Measurements from ENCODE around the gene RPGRIP1L. TPM values are rescaled to one million over a fixed set of nuclear protein-coding genes. Genes with fewer than 3 reads are reported as not detected.

RPGRIP1L gene
- total and polyA plus RNA-seq, 9 of the 15 experiments (the other 6 are each of a cell fraction or from before 2014, with no cell fraction given) = 3.2 to 7.7 (median 5.8) TPM

DNA sequence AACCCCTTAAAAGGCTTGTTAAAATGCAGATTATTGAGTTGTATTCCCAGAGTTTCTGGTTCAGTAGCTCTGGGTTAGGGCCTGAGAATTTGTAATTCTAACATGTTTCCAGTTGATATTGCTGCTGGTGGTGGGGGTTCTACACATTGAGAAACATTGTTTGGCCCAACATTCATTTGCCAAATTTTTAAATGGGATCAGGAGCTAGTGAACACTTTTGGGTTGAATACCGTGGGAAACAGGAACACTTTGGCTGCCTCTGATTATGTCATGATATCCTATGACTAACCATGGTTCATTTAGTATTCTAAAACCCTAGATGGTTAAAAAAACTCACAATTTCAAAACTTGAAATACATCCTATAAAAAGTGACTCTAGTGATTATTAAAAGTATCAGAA lies 89.3 kb downstream of the RPGRIP1L start:
- intact Hi-C loops (cut with micrococcal nuclease) = no loop called here
- DNase-seq (ENCODE audit: extremely low read depth in 1 of 4, low spot score in 3 of 4) = no peak
- POLR2A ChIA-PET = interaction anchor here (0.8 kb wide), 1 partner anchor 318 kb away, joined by 3 read pairs; no protein-coding TSS in a partner anchor
- no peak for FAIRE-seq
- CTCF ChIA-PET (ENCODE audit: low intra/inter-chr PET ratio) = no interaction called here
- Histone ChIP-seq H3K9ac (ENCODE audit: insufficient read depth in 1 of 2, low read depth in 2 of 2, low read length in 2 of 2) (no peak overlapping the region), H3K4me2 (ENCODE audit: insufficient read depth, low read length) (no peak overlapping the region), H3K79me2 (ENCODE audit: control insufficient read depth, insufficient read depth, low read length) (no peaks in the 10 kb centered on the region), H3K4me1 (replicated peaks in 1 of 2; ENCODE audit: control insufficient read depth in 2 of 2, insufficient read depth in 2 of 2, low read length in 2 of 2) (no peaks in the 10 kb centered on the region), H3K4me3 (no peak overlapping the region), H3K27me3 (ENCODE audit: control insufficient read depth in 2 of 2, insufficient read depth in 2 of 2, low read length in 2 of 2) (no peaks in the 10 kb centered on the region; a peak in 1 of 5 replicates), H3K9me1 (ENCODE audit: control insufficient read depth, insufficient read depth, low read length) (no peaks in the 10 kb centered on the region), H3K9me3 (replicated peaks; ENCODE audit: control insufficient read depth, insufficient read depth, low read depth, low read length) (no peaks in the 10 kb centered on the region), H3K27ac (ENCODE audit: extremely low read depth, low read depth, low read length) (no peak overlapping the region), H2AFZ (ENCODE audit: low read depth, low read length) (no peak overlapping the region), H3K36me3 (ENCODE audit: control insufficient read depth, insufficient read depth, low read length) (no peaks in the 10 kb centered on the region), H4K20me1 (replicated peaks; ENCODE audit: control insufficient read depth, insufficient read depth, low read length) (no peaks in the 10 kb centered on the region)
- no peak for ATAC-seq
- WGBS (ENCODE audit: insufficient coverage, low coverage, missing lambda C conversion rate) = 6% methylated on average over 1 of the region's 1 CpG
- no TSS peak for BruUV-seq (replicated peaks)
- TF ChIP-seq SP2 (IDR thresholded peaks at IDR 0.05; ENCODE audit: extremely low read depth, low read depth, low read length, poor library complexity, severe bottlenecking) (no peak), HNRNPL (IDR thresholded peaks at IDR 0.05; ENCODE audit: low read depth, low read length) (no peak), KLF16 (IDR thresholded peaks at IDR 0.05) (no peak), BRCA1 (IDR thresholded peaks at IDR 0.05) (no peak), BRCA1 (CRISPR knock-in tag; IDR thresholded peaks at IDR 0.05) (no peak), TBL1XR1 (IDR thresholded peaks at IDR 0.05; ENCODE audit: low read length in 2 of 2) (no peak), HSF4 (CRISPR knock-in tag; IDR thresholded peaks at IDR 0.05; ENCODE audit: borderline replicate concordance) (no peak), MEF2A (IDR thresholded peaks at IDR 0.05; ENCODE audit: control insufficient read depth, low read depth, low read length) (no peak), SMARCA4 (IDR thresholded peaks at IDR 0.05) (no peak), LARP7 (IDR thresholded peaks at IDR 0.05) (no peak), ZFP1 (CRISPR knock-in tag; IDR thresholded peaks at IDR 0.05) (no peak), RBM15 (IDR thresholded peaks at IDR 0.05; ENCODE audit: insufficient read depth, low read length) (no peak), POLR2AphosphoS5 (IDR thresholded peaks at IDR 0.05; ENCODE audit: control insufficient read depth, insufficient read depth, low read depth, low read length) (no peak), SMARCB1 (IDR thresholded peaks at IDR 0.05; ENCODE audit: insufficient read length, low read depth) (no peak)
- TF ChIP-seq, protein P1, sequence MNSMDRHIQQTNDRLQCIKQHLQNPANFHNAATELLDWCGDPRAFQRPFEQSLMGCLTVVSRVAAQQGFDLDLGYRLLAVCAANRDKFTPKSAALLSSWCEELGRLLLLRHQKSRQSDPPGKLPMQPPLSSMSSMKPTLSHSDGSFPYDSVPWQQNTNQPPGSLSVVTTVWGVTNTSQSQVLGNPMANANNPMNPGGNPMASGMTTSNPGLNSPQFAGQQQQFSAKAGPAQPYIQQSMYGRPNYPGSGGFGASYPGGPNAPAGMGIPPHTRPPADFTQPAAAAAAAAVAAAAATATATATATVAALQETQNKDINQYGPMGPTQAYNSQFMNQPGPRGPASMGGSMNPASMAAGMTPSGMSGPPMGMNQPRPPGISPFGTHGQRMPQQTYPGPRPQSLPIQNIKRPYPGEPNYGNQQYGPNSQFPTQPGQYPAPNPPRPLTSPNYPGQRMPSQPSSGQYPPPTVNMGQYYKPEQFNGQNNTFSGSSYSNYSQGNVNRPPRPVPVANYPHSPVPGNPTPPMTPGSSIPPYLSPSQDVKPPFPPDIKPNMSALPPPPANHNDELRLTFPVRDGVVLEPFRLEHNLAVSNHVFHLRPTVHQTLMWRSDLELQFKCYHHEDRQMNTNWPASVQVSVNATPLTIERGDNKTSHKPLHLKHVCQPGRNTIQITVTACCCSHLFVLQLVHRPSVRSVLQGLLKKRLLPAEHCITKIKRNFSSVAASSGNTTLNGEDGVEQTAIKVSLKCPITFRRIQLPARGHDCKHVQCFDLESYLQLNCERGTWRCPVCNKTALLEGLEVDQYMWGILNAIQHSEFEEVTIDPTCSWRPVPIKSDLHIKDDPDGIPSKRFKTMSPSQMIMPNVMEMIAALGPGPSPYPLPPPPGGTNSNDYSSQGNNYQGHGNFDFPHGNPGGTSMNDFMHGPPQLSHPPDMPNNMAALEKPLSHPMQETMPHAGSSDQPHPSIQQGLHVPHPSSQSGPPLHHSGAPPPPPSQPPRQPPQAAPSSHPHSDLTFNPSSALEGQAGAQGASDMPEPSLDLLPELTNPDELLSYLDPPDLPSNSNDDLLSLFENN (IDR thresholded peaks at IDR 0.05; ENCODE audit: low read depth in 2 of 2, low read length in 2 of 2) = no peak
- TF ChIP-seq, protein P2, sequence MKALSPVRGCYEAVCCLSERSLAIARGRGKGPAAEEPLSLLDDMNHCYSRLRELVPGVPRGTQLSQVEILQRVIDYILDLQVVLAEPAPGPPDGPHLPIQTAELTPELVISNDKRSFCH (CRISPR knock-in tag; IDR thresholded peaks at IDR 0.05) = no peak
- TF ChIP-seq, protein P2 (tag; IDR thresholded peaks at IDR 0.05) = no peak
- in situ Hi-C loops (cut with MboI) = no loop called here
